Fibroblast of upper back skin (primary cell): ENCODE data around the gene COL6A1.
"Not testable (repeated sequence)": the region's sequence is repeated elsewhere in the genome, so short reads cannot be mapped to it uniquely, and the experiment has no call there.

Experiments used
- DNase-seq: peaks from one replicate; pipeline ENCODE4 v3.0.0-alpha.2; 2013

COL6A1 gene

DNA sequence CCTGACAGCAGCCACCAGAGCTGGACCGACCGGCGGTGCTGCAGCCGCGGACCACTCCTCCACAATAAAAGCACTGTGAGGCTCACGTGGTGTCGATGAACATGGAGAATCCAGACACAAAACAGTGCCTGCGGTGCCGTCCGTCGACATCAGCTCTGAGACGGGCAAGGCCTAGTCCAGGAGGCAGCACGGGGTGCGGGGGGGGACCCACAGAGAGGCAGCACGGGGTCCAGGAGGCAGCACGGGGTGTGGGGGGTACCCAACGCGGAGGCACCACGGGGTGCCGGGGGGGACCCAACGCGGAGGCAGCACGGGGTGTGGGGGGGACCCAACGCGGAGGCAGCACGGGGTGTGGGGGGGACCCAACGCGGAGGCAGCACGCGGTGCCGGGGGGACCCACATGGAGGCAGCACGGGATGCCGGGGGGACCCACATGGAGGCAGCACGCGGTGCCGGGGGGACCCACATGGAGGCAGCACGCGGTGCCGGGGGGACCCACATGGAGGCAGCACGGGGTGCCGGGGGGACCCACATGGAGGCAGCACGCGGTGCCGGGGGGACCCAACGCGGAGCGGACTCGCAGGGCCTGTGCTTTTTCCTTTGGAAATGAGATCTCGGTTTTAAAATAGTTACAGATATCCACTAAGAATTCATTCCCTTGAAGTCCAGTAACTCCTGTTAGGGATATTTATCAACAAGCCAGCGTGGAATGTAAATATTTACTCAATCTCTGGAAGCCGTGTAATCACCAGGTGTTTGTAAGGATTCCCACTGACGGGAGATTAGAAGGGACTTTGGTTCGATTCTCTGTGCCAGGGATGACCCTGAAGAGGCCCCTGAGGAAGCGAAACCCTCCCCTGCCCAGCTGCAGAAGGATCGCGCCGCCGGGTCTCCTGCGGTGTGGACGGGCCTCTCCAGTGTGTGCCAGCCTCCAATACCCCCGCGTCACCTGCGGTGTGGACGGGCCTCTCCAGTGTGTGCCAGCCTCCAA, 52.1 kb downstream of the COL6A1 start:
- no peak for DNase-seq

DNA sequence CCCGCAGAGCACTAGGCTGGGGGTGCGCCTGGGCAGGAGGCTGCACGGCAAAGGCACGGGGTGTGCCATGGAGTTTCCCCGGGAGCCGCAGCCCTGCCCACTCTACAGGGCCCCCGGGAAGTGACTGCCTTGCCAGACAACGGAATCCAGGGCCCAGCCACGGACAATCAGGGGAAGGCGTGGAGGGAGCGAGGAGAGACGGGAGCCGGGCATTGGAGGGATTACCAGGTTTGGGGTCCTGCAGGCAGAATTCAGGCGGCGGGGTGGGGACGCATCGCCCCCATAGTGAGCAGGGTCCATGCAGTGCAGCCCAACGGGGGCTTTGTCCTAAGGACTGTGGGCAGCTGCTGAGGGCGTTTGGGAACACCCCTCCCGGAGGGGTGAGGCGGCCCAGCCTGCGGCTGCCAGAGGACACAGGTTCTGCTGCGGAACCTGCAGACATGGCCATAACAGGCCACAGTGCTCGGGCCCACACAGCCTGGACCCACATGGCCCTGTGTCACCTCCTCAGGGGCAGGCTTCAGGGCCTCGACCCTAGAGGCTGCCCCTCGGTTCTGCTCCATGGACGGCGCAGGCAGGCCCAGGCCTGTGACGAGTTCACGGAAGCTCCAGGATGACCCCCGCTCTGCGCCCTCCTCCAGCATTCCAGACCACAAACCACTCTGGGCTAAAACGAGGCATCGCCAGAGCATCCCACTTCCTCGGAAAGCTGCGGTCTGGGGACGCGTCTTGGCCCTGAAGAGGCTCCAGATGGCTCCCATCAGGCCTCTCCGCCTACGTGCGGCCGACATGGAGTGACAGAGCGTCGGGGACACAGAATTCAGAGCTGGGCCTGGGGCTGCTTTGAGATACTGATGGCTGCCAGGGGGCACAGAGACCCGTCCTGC, 54.5 kb downstream of the COL6A1 start:
- DNase-seq: peak; percentile 94

DNA sequence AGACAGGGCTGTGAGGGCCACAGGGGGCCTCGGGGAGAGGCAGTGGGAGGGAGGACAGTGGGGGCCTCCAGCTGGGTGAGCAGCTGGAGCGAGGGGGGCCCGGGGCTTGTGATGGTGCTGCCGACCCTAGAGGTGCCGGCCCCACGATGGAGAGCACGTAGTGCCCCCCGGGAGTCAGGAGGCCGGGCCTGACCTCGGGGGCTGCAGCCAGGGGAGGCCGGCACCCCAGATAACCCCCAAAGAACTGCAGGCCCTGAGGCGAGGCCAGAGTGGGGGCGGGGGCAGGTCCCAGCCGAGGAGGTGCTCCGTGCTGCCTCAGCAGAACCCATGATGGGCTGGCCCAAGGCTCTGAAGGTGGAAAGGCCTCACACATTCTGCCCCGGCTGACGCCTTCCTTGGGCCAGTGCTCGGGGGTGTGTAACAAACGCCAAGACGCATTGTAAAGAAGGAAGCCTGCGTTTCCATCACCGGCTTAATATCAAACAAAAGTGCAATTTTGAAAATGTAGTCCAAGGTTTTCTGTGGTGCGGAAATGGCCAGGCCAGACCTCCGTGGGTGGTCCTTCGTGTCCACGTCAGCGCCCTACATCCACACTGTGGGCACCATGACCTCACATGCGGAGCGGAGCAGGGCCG, 55.2 kb downstream of the COL6A1 start:
- no peak for DNase-seq

DNA sequence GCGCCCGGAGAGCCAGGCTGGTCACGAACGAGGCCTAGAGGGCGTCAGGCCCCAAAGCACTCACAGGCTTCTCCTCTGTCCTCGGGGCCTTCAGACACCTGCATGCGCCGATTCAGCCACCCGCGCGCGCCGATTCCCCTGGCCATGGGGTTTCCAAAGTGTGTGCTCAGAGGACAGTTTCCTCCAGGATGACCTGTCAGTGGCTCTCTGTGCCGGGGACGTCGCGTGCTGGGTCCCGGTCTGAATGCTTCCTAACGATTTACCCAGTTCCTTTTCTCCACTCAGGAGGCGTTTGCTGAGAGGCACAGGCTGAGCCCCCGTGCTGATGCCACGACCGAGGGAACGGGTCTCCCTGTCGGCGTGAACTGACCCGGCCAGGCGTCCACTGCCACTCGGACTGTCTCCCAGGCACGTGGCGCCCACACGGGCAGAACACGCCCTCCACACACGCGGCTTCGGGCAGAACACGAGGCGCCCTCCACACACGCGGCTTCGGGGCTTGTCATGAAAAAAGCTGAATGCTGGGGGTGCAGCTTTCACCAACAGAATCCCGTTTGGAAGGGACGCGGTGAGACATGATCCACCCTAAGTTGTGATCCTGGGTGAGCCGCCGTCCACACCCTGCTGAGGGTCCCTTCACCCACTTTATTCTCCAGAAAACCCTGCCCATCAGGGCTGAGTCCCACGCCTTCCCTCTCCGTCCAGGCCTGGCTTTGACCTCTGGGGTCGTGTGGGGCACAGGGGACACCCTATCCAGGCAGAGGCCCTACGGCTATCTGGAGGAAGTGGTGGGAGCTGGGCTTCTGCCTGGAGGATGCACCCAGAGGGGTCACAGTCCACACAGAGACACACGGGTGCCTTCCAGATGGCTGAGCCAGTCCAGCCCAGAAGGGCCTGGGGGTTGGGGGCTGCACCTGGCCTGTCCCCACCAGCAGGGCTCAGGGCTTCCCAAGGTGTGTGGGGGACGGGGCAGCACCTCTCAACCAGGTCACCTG, 56.1 kb downstream of the COL6A1 start:
- no peak for DNase-seq

DNA sequence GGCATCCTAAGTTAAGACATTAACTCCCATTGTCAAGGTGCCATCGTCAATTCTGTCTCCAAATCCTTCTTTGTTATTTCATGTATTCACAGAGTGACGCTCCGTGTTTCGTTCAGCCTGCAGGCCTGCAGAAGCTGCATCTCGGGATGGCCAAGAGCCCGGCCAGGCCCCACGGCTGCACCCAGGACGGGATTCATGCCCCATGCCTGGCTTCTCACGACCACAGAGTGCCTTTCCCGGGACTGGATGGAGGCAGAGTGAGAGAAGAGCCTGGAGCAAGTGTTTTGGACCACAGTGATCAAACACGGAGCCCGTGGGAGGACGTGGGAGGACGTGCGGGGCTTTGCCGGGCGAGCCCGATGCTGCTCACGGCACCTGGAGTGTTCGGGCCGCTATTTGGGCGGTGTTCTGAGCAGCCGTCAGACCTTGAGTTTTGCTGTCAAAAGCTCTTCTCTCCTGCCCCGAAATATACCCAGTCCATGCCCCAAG, 56.8 kb downstream of the COL6A1 start:
- no peak for DNase-seq

DNA sequence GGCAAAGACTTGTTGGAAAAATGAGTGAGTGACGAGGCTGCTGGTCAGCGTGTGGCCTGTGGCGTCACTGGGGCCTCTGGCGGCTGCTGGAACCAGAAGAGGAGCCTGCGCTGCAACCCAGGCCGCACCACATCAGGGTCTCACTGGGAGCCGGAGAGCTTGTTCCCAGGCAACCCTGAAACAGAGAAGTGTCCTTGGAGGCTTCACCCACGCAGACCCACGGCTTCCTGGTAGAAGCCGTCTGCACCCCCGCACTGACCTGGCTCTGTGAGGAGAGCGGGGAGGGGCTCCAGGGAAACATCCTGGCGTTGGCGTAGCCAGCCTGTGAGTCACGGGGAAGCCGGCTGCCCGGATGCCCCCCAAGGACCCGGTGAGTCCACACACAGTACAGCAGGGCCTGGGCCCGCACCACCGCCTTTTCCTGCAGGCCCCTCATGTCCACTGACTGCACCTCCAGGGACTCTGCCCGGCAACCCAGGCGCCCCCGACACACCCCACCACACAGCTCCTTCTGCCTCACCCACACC, 57.4 kb downstream of the COL6A1 start:
- DNase-seq: peak; percentile 79

DNA sequence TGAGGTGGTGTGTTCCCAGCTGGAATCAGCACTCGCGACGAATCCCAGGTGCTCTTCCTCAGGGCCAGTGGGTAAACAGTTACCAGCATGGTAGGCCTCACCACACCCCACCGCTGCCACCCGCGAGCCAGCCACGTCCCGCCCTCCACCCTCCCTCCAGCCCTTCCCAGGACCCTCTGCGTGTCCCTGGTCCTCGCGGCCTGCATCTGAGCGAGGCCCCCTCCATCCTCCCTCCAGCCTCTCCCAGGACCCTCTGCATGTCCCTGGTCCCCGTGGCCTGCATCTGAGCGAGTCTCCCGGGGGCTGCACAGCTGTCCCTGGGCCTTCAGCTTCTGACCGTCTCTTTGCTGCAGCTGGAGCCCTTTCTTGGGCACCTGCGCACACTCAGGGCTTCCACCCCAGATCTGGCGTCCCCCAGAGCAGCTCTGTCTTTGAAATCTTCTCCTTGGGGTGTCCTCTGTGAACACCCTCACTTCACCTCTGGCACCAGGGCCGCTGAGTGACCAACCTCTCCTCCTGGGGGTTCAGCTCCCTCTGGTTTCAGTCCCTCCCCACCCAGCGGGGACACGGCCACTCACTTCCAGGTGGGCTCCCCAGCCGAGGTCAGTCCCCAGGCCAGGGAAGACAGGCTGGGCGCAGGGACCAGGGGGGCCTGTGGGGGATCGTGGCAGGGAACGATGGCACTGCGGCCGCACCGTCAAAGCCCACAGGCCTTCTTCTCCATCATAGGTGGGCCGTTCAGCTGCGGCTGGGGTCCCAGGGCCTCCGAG, 58.5 kb downstream of the COL6A1 start:
- no peak for DNase-seq

DNA sequence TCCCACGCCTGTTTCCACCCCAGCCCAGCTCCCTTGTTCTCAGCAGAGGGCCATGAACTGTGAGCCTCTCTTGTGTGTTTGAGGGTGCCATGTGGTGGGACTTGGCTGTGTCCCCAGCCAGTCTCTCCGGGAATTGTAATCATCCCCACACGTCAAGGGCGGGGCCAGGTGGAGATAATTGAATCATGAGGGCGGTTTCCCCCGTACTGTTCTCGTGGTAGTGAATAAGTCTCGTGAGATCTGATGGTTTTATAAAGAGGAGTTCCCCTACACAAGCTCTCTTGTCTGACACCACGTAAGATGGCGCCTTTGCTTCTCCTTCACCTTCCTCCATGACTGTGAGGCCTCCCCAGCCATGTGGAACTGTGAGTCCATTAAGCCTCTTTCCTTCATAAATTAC, 59.1 kb downstream of the COL6A1 start:
- DNase-seq: no peak

DNA sequence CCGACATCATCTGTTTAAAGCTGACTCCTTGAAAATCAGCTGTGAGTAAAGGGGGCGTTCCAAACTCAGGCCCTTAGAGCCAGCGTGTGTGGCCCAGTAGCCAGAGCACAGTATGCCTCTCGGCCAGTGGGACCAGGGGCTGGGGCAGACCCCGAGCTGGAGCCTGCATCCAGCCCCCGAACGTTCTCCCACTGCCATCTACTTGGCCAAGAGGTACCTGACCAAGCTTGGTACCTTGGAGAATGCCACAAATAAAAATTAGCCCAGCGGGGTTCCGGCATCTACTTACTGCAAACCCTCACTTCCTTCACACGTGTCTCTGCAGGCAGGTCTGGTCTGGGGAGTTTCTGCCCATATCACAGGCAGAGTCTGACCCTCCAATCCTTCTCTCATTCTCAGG, 59.6 kb downstream of the COL6A1 start:
- DNase-seq: no peak

DNA sequence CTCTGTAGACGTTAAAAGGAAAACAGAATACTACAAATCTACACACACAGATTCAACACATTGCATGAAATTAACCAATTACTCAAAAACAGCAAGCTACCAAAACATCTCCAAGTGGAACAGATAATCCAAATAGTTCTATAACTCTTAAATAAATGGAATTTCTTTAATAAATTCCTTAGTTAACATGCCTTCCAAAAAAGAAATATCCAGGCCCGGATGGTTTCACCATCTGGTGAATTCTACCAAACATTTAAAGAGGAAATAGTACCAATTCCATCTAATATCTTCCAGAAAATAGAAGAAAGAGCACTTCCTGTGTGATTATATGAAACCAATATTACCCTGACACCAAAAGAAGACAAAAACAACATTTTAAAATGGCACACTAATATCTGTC, 63.6 kb downstream of the COL6A1 start:
- DNase-seq: no peak

DNA sequence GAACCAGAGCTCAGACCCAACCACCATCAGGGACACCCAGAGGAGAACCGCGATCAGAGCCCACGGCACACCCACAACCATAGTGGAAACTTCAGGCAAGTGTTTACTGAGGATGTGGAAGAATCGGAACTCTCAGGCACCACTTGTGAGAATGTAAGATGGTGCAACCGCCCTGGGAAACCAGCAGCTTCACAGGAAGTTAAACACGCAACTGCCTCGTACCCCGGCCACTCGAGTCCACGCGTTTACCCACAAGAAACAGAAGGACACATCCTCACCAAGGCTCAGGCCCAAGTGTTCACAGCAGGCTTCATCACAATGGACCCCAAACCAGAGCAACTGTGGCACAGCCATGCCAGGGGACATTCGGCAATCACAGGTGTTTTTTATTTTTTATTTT, 64.9 kb downstream of the COL6A1 start:
- no peak for DNase-seq

DNA sequence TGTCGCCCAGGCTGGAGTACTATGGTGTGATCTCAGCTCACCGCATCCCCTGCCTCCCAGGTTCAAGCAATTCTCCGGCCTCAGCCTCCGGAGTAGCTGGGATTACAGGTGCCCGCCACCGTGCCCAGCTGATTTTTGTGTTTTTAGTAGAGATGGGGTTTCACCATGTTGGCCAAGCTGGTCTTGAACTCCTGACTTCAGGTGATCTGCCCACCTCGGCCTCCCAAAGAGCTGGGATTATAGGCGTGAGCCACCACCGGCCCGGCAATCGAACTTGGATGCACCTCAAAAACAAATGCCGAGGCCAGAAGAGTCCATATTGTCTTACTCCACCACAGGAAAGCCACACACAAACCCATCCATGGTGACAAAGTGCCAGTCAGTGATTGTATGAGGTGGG, 65.3 kb downstream of the COL6A1 start:
- not testable (repeated sequence) for DNase-seq

DNA sequence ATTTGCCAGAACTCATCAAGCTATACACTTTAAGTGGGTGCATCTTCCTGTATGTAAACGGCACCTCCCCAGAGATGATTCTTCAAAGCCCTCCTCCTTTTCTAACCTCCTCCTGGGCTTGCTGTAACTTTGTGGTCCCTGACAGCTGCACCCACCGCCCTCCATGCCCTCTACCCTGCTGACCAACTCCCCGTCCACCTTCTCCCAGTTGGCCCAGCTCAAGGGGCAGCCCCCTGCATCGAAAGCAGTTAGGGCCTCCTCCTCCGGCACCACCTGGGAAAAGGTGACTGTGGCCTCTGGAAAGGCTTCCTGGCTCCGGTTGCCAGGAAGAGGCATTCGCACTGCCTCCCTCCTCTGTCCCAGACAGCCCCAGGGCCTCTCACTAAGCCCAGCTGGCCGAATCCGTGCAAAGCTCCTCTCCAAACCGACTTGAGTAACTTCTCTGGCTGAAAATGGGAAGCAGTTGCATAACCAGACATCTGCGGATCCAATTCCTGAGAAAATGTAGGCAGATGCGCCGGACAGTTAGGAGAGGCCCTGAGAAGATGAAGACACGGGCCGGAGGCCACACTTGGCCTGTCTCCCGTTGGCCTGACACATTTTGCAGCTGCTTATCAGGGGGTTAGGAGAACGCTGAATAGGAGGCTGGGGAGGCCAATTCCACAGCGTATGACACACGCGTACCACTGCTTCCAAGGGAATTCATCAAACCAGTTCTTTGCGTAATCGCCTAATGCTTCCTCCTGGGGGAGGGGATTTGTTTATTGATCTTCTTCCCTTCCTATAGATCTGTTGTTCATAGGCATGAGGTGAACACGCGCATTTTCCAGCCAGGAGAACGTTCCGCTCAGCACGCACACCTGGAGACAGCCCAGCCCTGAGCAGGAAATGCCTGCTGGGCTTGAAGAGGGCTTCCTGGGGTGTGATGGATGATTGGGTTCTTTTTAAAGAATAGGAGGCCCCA, 67.6 kb downstream of the COL6A1 start:
- DNase-seq: peak; percentile 100

DNA sequence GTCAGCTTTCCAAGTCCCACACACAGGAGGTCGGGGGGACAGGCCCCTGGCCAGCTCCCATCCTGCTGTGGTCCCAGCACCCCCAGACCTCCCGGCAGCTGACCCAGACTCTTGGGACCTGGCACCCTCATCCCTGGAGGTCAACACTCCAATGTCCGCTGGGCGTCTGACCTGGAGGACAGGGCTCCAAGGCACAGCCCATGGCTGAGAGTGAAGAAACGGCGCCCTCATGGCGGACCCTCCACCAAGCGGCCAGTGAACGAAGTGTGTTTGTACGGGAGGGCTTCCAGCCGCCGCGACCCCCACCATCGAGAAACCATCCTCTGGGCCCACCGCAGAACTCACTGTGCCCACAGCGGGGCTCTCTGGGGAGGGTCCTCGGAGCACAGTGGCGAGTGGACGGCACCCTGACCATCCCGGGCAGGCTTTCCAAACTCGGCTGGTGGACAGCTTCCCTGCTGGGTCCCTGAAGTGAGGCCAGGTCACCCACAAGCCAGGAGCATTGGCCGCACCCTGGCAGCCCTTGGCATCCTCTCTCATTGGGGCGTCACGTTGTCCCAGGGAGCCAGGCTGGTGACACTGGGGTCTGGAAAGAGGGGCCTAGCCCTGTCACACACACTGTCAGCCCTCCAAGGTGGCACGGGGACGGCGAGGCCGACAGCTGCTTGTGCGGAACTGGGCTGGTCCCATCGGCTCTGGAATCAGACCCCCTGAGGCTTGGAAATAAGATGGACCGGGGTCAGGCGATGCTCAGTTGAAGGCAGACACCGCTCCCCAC, 68.5 kb downstream of the COL6A1 start:
- DNase-seq: no peak

DNA sequence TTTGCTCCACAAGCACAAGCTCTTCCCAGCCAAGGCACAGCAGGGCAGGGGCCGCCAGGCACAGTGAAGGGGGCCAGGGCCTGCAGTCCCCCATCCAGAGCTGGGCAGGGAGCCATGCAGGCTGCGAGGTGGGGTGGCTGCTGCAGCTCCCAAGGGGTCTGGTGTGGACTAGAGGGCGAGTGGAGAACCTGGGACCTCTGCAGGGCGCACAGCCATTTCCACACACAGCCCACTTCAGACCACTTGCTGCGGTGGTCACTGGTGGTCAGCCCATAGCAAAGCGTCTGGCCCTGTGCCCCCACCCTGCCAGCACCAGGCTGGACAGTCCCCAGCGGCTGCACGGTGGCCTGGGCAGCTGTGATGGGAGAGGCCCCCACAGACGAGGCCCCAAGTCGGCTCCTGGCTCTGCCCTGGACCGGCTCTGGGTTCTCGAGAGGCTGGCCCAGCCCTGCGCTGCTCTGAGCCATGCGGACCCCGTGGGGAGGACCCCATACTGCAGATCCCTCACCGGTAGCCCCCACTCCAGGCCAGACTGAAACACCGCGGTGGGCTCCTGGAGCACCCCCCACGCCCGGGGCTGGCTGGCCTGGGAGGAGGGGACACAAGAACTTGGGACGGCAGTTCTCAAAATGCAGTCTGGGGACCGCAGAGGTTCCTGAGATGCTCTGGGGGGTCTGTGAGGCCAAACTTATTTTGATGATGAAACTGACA, 69.3 kb downstream of the COL6A1 start:
- DNase-seq: no peak

DNA sequence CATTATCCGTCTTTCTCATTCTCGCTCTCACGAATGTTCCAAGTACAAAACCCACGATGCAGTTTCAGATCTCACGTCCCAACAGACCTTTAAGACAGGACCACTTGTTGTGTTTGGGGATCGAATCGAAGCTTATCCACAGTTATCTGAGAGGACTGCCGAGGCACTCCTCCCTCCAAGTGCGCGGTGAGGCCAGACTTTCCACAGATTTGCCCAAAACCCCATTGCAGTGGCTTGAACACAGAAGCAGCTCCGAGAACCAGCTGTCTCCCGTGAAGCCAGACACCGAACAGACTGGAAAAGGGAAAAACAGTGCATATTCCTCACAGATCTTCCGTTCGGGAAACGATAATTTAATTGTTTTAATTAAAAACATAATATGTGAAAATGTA, 69.8 kb downstream of the COL6A1 start:
- no peak for DNase-seq

DNA sequence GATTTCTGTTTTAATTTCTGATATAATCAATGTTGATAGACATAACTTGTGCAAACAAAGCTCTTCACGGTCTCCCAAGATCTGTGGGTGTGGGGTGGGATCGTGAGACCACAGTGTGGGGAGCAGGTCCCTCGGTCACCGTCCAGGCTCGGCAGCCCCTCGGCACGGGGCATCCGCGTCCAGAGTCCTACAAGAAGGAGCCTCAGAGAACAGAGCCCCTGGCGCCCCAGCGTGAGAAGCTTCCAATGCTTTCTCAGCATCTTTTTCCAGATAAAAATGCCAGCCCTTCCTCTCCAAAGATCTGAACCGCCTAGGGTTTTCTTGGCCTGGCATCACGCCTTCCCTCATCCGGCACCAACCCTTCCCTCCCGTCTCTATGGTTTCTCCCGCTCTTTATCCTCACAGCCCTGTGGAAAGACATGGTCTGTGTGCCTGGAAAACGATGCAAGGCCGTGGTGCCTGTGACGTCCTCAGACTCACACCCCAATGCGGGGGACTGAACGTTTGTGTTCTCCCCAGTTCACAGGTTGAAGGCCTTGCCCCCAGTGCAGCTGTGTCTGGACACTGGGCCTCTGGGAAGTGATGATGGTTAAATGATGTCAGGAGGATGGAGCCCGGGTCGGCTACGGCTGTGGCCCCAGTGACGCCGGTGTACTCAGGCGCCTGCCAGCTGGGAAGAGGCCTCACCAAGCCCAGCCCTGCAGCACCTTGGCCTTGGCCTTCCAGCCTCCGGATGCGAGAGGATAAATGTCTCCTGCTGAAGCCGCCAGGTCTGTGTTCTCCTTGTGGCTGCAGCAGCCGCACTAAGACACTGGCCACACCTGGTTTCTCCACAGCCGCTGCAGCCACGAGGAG, 70.5 kb downstream of the COL6A1 start:
- DNase-seq: no peak
